Measurements from ENCODE around the gene ID2.

ID2 gene

GRCh38 chr2:8641301-8641965 lies 40.4 kb upstream of the ID2 start:
- DNase-seq: no peak
- Mint-ChIP-seq H3K4me1 (peaks cover 67% of the 10 kb centered on the region), H3K4me3 (no peak overlapping the region), H3K27ac (no peak overlapping the region), H3K9me3 (peaks cover 6% of the 10 kb centered on the region), H3K36me3 (ENCODE audit: low read depth) (peaks cover 5% of the 10 kb centered on the region), H3K27me3 (ENCODE audit: low read depth, poor library complexity) (peaks cover 13% of the 10 kb centered on the region)
- no peak for TF ChIP-seq CTCF (IDR thresholded peaks at IDR 0.05)

GRCh38 chr2:8642366-8643068 lies 39.3 kb upstream of the ID2 start:
- Mint-ChIP-seq H3K4me3 (no peak overlapping the region), H3K36me3 (ENCODE audit: low read depth) (peaks cover 5% of the 10 kb centered on the region), H3K27ac (peak overlapping the region; percentile 79), H3K9me3 (peaks cover 7% of the 10 kb centered on the region), H3K4me1 (peaks cover 56% of the 10 kb centered on the region), H3K27me3 (ENCODE audit: low read depth, poor library complexity) (peaks cover 14% of the 10 kb centered on the region)
- no peak for DNase-seq
- no peak for TF ChIP-seq CTCF (IDR thresholded peaks at IDR 0.05)

GRCh38 chr2:8643250-8643995 lies 38.4 kb upstream of the ID2 start:
- DNase-seq: no peak
- Mint-ChIP-seq H3K9me3 (peaks cover 7% of the 10 kb centered on the region), H3K27me3 (ENCODE audit: low read depth, poor library complexity) (peaks cover 11% of the 10 kb centered on the region), H3K4me3 (no peak overlapping the region), H3K27ac (no peak overlapping the region), H3K36me3 (ENCODE audit: low read depth) (peaks cover 5% of the 10 kb centered on the region), H3K4me1 (peaks cover 54% of the 10 kb centered on the region)
- no peak for TF ChIP-seq CTCF (IDR thresholded peaks at IDR 0.05)

- TF ChIP-seq CTCF (IDR thresholded peaks at IDR 0.05): no peak
- H3K4me3 Mint-ChIP-seq: no peak overlapping the region
- peaks cover 7% of the 10 kb centered on the region for H3K9me3 Mint-ChIP-seq
- no peak overlapping the region for H3K27ac Mint-ChIP-seq
- DNase-seq: no peak
- H3K36me3 Mint-ChIP-seq (ENCODE audit: low read depth): peaks cover 5% of the 10 kb centered on the region
- H3K4me1 Mint-ChIP-seq: peaks cover 54% of the 10 kb centered on the region
- H3K27me3 Mint-ChIP-seq (ENCODE audit: low read depth, poor library complexity): peaks cover 7% of the 10 kb centered on the region
These were observed 37.9 kb upstream of the ID2 start for GRCh38 chr2:8643996-8644356.

- peaks cover 5% of the 10 kb centered on the region for H3K36me3 Mint-ChIP-seq (ENCODE audit: low read depth)
- H3K4me3 Mint-ChIP-seq: no peak overlapping the region
- H3K27ac Mint-ChIP-seq: no peak overlapping the region
- peaks cover 7% of the 10 kb centered on the region for H3K9me3 Mint-ChIP-seq
- no peak for TF ChIP-seq CTCF (IDR thresholded peaks at IDR 0.05)
- peaks cover 7% of the 10 kb centered on the region for H3K27me3 Mint-ChIP-seq (ENCODE audit: low read depth, poor library complexity)
- H3K4me1 Mint-ChIP-seq: peaks cover 48% of the 10 kb centered on the region
- DNase-seq: no peak
These were observed 37.2 kb upstream of the ID2 start for GRCh38 chr2:8644605-8645175.
